Stimulated activated CD8-positive, alpha-beta memory T cell treated with anti-CD3 and anti-CD28 coated beads, Interleukin-15, amount 100 ng/mL, for 24 hours (primary cell): ENCODE results near the gene CLCC1.
A peak's percentile ranks its signal among the peaks of the same experiment; 100 is the strongest.
"Not testable (repeated sequence)": the region's sequence is repeated elsewhere in the genome, so short reads cannot be mapped to it uniquely, and the experiment has no call there.

ENCODE experiments used
- DNase-seq: peaks from one replicate; pipeline ENCODE4 v3.0.0-alpha.2; 2020; ENCODE audit warnings: low read depth

CLCC1 gene, protein sequence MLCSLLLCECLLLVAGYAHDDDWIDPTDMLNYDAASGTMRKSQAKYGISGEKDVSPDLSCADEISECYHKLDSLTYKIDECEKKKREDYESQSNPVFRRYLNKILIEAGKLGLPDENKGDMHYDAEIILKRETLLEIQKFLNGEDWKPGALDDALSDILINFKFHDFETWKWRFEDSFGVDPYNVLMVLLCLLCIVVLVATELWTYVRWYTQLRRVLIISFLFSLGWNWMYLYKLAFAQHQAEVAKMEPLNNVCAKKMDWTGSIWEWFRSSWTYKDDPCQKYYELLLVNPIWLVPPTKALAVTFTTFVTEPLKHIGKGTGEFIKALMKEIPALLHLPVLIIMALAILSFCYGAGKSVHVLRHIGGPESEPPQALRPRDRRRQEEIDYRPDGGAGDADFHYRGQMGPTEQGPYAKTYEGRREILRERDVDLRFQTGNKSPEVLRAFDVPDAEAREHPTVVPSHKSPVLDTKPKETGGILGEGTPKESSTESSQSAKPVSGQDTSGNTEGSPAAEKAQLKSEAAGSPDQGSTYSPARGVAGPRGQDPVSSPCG

DNA sequence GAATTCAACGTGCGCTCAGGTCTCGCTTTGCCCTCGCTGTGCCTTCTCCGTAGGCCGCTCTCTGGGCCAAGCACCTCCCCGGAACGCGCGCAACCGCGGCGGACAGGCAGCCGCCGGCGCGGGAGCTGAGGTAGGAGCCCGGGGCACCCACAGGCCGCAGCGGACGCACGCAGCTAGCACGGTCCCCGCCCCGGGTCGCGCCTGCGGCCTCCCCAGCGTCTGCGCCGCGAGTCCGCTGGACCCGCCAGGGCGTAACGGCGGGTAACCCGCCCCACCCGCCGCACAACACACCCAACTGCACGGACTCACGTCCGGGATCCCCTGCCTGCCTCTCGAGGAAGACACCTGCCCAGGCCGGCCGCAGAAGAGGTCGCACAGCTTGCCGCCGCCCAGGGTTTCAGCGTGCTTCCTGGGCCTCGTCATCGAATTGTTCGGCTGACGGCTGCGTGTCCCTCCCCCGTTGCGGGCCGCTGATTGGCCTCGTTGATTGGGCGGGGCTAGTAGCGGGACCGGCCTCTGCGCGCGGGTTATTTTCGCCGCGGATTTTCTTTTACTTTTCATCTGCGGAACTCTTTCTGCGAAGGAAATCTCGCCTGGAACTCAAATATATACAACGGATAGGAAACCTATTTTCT is at the start of gene CLCC1:
Gene CLCC1 (minus strand): TSS at position 433 of the 635 bp plus-strand sequence. CDS start 13,047 bp downstream, outside the sequence.
- DNase-seq, result peak; percentile 75

DNA sequence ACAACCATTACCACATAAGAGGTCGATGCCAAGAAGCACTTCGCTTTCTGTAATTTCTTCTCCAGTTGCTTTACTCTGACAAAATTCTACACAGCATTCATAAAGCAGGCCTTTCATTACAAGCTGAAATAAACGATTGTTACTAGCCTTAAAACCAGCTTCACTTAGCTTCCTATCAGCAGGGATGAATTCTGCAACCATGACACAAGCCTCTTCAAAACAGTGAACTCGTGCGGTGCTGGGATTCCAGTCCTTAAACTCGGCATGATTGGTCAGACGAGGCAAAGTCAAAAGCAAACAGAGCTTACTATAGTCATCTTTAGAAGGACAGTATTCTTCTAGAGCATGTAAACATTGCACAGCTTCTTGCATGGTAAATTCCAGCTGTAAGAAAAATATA is 48.1 kb upstream of the CLCC1 start:
- DNase-seq, result no peak

DNA sequence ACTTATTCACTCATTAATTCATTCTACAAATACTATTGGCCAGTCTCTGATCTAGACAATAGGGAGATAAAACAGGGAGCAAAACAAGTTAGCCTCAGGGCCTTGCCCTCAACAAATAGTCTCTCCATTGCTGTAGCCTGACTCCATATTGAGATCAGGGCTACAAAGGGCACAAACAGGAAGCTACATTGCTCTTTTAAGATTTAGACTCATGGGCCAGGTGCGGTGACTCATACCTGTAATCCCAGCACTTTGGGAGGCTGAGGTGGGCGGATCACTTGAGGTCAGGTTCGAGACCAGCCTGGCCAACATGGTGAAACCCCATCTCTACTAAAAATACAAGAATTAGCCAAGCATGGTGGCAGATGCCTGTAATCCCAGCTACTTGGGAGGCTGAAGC is 33.3 kb upstream of the CLCC1 start:
- DNase-seq, result not testable (repeated sequence)

DNA sequence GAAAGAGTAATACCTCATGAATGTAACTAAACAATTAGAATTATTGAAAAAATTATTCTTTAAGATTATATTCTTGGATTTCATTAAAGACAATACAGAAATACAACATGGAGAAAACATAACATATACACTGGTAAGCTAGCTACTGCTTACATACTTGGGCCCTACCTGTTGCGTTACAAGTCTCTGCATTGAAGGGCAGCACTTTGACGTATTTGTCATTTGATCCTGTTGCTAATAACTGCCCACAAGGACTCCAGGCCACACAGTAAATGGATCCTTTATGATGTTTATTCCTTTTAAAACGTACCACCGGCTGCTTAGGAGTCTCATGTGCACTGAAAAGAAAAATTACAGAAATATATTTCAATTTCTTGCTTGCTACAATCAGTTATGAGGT is 19.8 kb upstream of the CLCC1 start:
- DNase-seq, result no peak

DNA sequence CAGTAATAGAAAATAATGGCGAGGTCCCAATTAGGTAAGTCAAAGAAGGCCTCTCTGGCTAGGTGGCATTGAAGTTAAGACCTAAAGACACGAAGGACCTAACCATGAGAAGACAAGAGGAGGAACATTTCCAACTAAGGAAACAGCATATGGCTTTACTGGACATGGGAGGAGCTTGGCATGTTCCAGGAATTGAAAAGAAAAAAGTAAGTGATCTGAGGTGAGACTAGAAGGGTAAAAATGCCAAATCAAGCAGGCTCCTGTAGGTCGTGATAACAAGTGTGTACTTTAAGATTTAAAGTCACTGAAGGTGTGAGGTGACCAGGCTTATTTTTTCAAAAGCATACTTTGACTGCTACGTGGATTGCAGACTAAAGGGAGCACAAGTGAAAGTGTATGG is 13.4 kb upstream of the CLCC1 start:
- DNase-seq, result no peak

DNA sequence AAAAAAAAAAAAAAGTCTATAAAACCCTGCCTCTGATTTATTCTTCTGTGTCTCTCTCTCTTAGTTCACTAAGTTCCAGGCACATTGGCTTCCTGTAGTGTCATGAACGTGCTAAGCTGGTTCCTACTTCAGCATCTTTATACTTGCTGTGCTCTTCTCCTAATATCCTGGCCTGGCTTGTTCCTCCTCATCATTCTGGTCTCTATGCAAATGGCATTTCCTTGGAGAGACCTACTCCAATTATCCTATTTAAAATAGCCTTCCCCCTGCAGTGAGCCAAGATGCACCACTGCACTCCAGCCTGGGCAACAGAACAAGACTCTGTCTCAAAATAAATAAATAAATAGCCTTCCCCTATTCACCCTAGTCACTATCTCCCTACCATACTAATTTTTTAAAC is 9.7 kb upstream of the CLCC1 start:
- no peak for DNase-seq

DNA sequence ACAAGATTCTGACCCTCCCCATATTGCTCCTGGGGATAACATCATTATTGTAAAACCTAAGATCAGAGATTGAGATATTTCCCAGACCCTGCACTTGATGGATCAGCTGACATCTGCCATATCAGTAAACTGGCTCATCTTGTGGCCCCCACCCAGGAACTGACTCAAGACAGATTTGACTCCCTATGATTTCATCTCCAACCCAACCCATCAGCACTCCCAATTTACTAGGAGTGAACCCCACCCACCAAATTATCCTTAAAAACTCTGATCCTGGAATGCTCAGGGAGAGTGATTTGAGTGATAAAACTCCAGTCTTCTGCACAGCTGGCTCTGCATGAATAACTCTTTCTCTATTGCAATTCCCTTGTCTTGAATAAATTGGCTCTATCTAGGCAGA is 6.1 kb upstream of the CLCC1 start:
- DNase-seq, result no peak

DNA sequence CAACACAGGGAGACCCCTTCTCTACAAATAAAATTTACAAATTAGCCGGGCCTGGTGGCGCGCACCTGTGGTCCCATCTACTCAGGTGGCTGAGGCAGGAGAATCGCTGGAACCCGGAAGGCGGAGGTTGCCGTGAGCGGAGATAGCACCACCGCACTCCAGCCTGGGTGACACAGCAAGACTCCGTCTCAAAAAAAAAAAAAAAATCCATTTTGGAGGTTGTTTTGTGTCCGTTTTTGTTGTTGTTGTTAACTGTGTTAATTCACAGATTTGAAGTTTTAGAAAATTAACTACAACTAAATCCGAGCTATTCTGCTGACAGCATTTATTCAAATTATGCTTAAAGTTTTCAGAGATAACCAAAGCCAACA is 618 bp downstream of the CLCC1 start:
- no peak for DNase-seq

DNA sequence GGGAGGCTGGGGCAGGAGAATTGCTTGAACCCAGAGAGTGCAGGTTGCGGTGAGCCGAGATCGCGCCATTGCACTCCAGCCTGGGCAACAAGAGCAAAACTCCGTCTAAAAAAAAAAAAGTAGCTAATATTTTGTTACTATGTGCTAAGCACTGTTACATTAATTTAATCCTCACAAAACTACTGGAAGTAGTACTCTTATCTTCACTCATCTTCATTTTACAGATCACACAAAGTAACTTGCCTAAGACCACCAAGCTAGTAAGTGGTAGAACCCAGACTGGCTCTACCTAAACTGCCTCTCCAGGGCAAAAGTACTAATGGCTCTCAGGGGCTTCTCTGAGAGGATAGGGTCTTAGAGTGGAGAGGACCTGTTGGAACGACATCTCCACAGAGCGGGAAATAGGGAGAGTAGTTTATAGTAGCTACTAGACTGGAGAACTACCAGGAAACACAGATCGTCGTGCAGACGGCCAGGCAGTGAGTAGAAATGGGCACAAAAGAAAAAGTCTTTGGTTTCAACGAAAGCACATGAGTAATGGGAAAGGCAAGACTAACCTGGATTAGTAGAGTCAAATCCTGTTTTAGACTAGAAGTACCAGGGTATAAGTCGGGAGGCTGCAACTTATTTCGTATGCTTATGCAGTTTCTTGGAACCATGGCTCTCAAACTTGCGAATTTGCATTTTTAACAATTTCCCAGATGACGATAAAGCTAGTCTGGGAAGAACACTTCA is 1.4 kb downstream of the CLCC1 start:
- no peak for DNase-seq

DNA sequence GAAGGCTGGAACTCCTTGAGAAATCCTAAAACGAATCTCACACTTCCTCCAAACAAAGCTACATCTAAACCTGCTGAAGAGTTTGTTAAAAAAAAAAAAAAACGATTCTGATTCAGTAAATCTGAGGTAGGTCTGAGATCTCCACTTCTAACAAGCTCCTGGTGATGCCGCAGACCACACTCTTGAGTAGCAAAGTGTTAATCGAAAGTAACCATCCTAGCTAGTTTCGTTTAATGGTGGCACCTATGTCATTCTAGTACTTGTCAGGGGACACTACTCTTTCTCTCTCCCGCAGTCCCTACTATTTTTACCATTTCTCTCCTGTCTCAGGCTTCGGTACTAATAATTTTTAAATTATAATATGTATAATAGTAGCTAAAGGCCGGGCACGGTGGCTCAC is 2.1 kb downstream of the CLCC1 start:
- DNase-seq, result no peak

DNA sequence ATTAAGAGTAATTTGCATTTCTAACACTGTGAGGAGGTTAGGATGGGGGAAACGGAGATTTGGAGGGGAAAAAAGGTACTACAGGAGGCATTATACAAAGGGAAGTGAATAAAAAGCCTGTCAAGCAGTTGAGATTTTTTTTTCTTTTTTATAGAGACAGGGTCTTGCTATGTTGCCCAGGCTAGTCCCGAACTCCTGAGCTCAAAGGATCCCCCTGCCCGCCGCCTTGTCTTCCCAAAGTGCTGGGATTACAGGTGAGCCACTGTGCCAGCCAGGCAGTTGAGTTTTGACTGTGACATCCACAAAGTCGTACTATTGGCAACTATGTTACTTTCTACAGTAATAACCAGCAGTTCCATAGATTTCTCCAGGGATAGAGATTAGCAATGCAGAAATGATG is 2.6 kb downstream of the CLCC1 start:
- no peak for DNase-seq

DNA sequence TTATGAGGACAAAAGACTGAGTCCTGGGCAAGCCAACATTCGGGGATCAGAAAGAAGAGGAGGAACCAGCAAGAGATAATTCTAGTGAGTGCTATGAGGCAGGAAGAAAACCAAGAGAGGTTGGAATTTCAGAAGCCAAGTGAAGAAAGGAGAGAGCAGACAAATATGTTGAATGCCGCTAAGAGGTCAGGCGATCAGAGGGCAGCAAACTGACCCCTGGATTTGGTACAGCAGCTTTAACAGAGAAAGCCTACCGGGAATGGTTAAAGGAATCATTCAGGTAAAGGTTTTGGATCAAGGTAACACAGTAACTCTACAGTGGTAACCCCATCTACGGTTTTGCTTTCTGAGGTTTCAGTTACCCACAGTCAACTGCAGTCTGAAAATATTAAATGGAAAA is 5.4 kb downstream of the CLCC1 start:
- DNase-seq, result no peak

DNA sequence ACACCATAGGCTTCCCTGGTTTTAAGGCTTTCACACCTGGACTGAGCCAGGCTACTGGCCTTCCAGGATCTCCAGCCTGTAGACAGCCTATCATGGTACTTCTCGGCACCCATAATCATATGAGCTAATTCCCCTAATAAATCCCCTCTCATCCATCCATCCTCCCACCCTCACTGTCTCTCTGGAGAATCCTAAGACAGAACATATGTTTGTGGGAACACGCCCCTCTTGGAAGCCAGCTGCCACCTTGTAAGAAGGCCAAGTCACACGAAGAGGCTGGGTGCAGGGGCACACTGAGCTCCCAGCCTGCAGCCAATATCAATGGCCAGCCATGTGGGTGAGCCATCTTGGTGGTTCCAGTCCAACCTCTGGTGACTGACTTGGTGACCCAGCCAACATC is 7.4 kb downstream of the CLCC1 start:
- DNase-seq, result no peak

DNA sequence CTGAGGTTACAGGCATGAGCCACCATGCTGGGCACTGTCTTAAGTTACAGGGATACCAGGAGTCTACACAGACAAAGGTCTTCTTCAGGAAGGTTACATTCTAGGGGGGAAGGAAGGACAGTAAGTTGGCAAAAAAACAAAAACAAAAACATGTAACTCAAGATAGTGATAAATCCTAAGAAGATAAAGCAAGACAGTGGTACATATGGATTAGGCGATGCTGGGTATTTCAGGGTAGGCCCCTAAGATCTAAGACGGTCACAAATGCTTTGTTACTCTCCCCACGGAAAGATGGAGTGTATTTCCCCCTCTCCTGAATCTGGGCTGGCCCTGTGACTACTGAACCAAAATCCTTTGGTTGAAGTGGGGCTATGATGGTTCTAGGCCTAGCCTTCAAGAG is 8.2 kb downstream of the CLCC1 start:
- no peak for DNase-seq

DNA sequence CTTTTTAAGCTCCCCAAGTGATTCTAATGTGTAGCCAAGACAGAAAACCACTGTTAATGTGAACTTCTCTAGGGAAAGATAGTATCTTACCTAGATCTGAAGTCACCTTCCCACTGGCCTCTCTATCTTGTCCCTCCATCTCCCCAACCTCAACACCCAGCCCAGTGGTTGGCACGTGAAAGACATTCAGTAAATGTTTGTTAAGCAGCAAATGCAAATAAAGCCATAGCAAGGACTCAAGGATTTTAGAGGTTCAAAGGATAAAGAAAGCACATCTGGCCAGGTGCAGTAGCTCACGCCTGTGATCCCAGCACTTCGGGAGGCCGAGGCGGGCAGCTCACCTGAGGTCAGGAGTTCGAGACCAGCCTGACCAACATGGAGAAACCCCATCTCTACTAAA is 9.8 kb downstream of the CLCC1 start:
- DNase-seq, result no peak

DNA sequence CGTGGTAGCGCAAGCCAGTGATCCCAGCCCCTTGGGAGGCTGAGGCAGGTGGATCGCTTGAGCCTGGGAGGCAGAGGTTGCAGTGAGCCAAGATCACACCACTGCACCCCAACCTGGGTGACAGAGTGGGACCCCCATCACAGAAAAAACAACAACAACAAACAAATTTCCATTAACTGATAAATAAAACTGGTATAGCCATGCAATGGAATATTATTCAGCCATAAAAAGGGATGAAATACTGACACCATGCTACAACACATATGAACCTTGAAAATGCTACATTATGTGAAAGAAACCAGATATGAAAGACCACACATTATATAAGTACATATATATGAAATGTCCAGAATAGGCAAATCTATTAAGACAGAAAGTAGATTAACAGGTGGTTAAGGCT is 12.0 kb downstream of the CLCC1 start:
- no peak for DNase-seq

DNA sequence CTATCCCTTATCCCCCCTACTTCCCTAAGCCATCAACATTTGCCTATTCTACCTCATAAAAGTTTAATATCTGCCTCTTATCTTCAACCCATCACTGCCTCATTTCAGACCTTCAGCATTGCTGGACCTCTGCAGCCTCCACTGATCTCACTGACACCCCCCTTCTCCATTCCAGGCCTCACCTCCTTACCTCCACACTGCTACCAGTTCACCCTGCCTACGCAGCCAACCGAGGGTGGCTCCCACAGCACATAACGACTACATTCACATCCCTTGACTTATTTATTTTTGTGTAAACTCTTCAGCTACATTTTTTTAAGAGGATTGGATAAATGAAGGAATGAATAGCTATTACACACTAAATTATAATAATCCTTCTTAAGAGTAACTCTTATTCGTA is 14.2 kb downstream of the CLCC1 start:
- DNase-seq, result no peak

DNA sequence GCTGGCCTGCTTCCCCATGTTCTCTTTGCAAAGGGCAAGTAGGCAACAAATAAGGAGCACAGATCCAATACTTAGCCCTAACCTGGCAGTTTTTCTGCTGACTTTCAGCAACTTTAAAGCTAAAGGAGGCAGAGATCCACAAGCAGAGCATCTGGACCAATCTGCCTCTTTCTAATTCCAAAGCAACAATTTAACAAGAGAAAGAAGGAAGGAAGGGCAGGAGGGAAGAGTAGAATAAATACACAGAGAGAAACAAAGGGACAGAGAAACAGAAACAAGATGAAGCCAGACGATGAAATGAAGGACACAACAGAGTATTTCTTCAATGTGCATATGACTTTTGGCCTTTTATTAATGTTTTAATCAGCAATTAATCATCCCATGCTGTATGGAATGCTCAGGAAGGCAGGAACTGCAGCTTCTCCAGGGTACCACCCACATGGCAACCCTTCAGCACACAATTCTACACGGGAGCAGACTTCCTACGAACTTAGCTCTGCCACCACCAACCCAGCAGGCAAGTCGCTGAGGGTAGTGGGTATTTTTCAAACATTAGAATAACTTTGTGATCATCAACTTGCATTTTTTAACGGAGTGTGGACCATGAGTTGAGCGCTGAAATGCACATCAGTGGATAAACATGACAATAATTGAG is 15.3 kb downstream of the CLCC1 start:
- DNase-seq, result no peak

DNA sequence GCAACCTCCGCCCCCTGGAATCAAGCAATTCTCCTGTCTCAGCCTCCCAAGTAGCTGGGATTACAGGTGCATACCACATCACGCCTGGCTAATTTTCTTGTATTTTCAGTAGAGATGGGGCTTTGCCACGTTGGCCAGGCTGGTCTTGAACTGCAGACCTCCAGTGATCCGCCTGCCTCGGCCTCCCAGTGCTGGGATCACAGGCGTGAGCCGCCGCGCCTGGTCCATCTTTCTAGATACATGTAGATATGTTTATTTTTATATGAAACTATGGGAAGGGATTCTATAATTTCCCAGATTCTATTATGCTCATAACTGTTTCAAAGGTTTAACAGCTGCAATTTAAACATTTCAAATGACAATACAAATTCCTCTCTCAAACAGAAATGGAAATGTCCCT is 27.1 kb downstream of the CLCC1 start:
- no peak for DNase-seq

DNA sequence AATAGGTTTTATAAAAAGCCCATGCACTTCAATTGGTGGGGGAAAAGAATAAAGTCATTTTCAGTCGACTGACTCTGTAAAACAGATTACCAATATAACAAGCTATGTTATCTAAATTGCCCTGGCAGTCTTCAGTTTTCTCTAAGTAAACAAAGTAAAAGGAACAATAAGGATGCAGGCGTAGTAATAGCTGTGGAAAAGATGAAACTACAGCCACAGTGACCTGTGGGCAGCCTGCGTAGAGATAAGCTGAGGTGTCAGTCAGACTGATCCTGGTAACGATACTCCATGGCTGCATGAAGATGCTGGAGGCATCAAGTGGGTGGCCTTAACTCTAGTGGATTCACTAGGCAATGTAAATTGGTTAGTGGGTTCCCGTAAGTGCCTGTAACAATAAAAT is 29.3 kb downstream of the CLCC1 start:
- no peak for DNase-seq

DNA sequence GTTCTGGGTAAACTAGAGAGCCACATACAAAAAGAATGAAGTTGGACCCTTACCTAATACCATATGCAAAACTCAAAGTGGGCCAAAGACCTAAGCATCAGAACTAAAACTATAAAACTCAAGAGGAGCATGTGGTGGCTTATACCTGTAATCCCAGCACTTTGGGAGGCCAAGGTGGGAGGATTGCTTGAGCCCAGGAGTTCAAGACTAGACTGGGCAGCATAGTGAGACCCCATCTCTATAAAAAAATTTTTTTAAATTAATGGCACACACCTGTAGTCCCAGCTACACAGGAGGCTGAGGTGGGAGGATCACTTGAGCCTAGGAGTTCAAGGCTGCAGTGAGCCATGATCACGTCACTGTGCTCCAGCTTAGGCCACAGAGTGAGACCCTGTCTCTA is 35.7 kb downstream of the CLCC1 start:
- not testable (repeated sequence) for DNase-seq

DNA sequence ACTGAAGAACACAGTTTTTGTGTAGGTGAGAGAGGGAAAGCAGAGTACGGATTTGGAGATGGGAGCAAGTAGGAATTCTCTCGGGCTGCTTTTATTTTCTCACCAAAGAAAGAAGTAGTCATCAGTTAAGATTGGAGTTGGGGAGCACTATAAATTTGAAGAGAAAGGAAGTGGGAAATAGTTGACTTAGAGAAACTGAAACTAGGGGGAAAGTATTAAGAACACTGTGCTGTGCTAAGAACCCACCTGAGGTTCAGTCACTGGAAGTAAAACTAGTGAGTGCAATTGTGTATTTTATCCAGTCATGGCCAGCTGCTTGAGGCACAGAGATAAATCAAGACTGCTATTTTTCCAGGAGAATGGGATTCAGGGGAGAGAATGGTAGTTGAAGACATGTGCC is 37.4 kb downstream of the CLCC1 start:
- DNase-seq, result no peak
